ENCODE measurements around the gene DIP2C.

Gene DIP2C

GRCh38 chr10:581776-582330 lies 107.6 kb downstream of the DIP2C start:
- CTCF ChIA-PET: no interaction called here
- DNase-seq (ENCODE audit: low spot score): no peak
- POLR2A ChIA-PET (ENCODE audit: low non-redundant PET): no interaction called here
- TF ChIP-seq, protein P1, sequence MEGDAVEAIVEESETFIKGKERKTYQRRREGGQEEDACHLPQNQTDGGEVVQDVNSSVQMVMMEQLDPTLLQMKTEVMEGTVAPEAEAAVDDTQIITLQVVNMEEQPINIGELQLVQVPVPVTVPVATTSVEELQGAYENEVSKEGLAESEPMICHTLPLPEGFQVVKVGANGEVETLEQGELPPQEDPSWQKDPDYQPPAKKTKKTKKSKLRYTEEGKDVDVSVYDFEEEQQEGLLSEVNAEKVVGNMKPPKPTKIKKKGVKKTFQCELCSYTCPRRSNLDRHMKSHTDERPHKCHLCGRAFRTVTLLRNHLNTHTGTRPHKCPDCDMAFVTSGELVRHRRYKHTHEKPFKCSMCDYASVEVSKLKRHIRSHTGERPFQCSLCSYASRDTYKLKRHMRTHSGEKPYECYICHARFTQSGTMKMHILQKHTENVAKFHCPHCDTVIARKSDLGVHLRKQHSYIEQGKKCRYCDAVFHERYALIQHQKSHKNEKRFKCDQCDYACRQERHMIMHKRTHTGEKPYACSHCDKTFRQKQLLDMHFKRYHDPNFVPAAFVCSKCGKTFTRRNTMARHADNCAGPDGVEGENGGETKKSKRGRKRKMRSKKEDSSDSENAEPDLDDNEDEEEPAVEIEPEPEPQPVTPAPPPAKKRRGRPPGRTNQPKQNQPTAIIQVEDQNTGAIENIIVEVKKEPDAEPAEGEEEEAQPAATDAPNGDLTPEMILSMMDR (conservative IDR thresholded peaks at IDR 0.05; ENCODE audit: low read depth): no peak
- H3K27ac ChIP-seq: no peak overlapping the region

GRCh38 chr10:580778-581177 lies 108.7 kb downstream of the DIP2C start:
- CTCF ChIA-PET: no interaction called here
- no peak overlapping the region for H3K27ac ChIP-seq

DNA sequence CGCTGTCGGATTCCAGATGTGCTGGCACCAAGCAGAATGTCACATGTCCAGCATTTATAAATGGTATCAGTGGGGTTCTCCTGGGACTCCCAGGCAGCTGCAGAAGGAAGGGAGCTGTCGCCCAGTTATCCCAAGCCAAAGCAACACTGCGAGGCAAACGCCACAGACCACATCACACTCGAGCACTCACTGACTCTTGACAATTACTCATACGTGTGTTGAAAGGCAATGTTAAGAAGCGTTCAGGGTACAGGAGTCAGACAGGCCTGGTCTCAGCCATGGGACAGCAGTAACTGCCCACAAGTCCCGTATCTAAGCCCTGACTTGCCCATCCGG lies 113.4 kb downstream of the DIP2C start:
- TF ChIP-seq, protein P1 (conservative IDR thresholded peaks at IDR 0.05; ENCODE audit: low read depth): no peak
- POLR2A ChIA-PET (ENCODE audit: low non-redundant PET): no interaction called here
- no peak overlapping the region for H3K27ac ChIP-seq
- CTCF ChIA-PET: no interaction called here
- DNase-seq (ENCODE audit: low spot score): peak; percentile 7

More at GRCh38 chr10:580778-581177, 108.7 kb downstream of the DIP2C start:
- DNase-seq (ENCODE audit: low spot score): peak; percentile 64
- POLR2A ChIA-PET (ENCODE audit: low non-redundant PET): no interaction called here
- TF ChIP-seq, protein P1 (conservative IDR thresholded peaks at IDR 0.05; ENCODE audit: low read depth): no peak

GRCh38 chr10:575402-576129 lies 113.9 kb downstream of the DIP2C start:
- ChIA-PET POLR2A (ENCODE audit: low non-redundant PET) (no interaction called here), CTCF (no interaction called here)
- TF ChIP-seq, protein P1 (conservative IDR thresholded peaks at IDR 0.05; ENCODE audit: low read depth): no peak

GRCh38 chr10:572696-573095 lies 116.8 kb downstream of the DIP2C start:
- CTCF ChIA-PET: no interaction called here
- no peak for DNase-seq (ENCODE audit: low spot score)
- TF ChIP-seq, protein P1 (conservative IDR thresholded peaks at IDR 0.05; ENCODE audit: low read depth): no peak
- POLR2A ChIA-PET (ENCODE audit: low non-redundant PET): no interaction called here
- no peak overlapping the region for H3K27ac ChIP-seq

More at GRCh38 chr10:575402-576129, 113.9 kb downstream of the DIP2C start:
- no peak overlapping the region for H3K27ac ChIP-seq
- no peak for DNase-seq (ENCODE audit: low spot score)

DNA sequence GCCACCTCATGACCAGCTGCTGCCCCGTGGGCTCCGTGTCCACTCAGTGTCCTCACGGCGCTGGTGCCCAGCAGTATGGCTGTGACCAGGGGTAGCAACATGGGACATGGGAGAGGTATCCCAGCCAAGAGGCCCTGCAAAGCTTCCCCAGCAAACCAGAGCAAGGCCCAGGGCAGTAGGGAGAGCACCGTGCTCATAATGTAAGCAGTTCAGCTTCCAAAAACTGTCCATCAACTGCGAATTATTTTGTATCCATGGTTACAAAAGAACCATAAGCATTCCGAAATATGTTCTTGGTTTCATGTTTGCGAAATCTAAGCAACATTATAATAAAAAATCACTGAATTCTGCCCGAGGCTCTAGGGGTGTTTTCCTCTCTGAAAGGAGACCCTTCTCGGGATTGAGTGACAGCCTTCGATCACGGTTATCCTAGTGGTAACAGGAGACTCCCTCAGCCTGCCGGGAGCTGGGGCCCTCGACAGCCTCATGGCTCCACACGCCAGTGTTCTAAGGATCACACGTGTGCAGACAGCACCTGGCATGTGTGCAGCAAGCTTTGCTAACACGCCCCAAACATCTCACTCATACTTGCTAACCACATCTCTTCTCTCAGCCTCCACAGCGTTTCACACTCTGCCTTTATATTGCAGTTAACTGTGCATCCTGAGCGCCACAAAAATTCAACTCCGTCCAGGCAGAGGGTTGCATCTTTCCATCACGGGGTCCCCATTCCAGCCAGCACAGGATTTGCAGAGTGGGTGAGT lies 117.6 kb downstream of the DIP2C start:
- no peak overlapping the region for H3K27ac ChIP-seq
- POLR2A ChIA-PET (ENCODE audit: low non-redundant PET): no interaction called here

More for the DNA sequence above, 117.6 kb downstream of the DIP2C start:
- CTCF ChIA-PET: no interaction called here
- DNase-seq (ENCODE audit: low spot score): no peak
- TF ChIP-seq, protein P1 (conservative IDR thresholded peaks at IDR 0.05; ENCODE audit: low read depth): no peak
